SK-N-SH treated with all-trans-retinoic acid at 6 μM for 48 hours (cell line): ENCODE data around the gene NLGN4X.

Source experiments
- ARNTL ChIP-seq: fragments of 450-650 bp; formaldehyde crosslinking; IDR thresholded peaks from 2 replicates; pipeline ENCODE4 v1.5.0; 2020; ENCODE audit warnings: low read depth, mild to moderate bottlenecking, moderate library complexity, borderline replicate concordance
- BACH2 ChIP-seq: fragments of 250-450 bp; sonication (Bioruptor Pico); IDR thresholded peaks from 2 replicates; pipeline ENCODE4 v1.9.0; 2021; ENCODE audit warnings: mild to moderate bottlenecking, borderline replicate concordance
- ESRRG ChIP-seq: fragments of 250-450 bp; sonication (Bioruptor Pico); IDR thresholded peaks from 2 replicates; pipeline ENCODE4 v1.6.1; 2021; ENCODE audit warnings: mild to moderate bottlenecking
- ISL1 ChIP-seq: fragments of 250-450 bp; sonication (Bioruptor Pico); IDR thresholded peaks from 2 replicates; pipeline ENCODE4 v2.1.2; 2022; ENCODE audit warnings: mild to moderate bottlenecking, moderate library complexity
- PPARA ChIP-seq: fragments of 250-450 bp; sonication (Bioruptor Pico); IDR thresholded peaks from 2 replicates; pipeline ENCODE4 v1.5.0; 2020; ENCODE audit warnings: mild to moderate bottlenecking, borderline replicate concordance
- TF ChIP-seq, protein P1 (sequence below): fragments of 250-450 bp; sonication (Bioruptor Pico); IDR thresholded peaks from 2 replicates; pipeline ENCODE4 v1.8.0; 2020; ENCODE audit warnings: mild to moderate bottlenecking, moderate library complexity, borderline replicate concordance

DNA sequence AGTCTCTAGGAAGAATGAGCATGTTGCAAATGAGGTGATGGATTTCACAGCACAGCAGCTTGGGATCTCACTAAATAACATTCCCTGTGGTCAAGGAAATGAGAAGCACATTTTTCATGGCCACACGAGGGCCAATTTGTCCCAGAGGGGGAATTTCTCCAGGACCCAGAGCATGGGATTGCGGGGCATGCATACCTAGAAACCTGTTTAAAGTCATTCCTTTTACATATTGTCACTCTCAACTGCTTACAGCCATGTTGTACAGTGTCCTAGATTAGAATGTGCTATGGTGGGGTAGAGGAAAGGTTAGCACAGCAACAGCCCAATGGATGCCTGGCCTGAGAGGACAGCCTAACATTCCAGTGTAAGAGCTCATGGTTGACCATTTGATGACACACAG lies 37.4 kb upstream of the NLGN4X start:
- TF ChIP-seq, protein P1, sequence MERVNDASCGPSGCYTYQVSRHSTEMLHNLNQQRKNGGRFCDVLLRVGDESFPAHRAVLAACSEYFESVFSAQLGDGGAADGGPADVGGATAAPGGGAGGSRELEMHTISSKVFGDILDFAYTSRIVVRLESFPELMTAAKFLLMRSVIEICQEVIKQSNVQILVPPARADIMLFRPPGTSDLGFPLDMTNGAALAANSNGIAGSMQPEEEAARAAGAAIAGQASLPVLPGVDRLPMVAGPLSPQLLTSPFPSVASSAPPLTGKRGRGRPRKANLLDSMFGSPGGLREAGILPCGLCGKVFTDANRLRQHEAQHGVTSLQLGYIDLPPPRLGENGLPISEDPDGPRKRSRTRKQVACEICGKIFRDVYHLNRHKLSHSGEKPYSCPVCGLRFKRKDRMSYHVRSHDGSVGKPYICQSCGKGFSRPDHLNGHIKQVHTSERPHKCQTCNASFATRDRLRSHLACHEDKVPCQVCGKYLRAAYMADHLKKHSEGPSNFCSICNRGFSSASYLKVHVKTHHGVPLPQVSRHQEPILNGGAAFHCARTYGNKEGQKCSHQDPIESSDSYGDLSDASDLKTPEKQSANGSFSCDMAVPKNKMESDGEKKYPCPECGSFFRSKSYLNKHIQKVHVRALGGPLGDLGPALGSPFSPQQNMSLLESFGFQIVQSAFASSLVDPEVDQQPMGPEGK (CRISPR knock-in tag), result no peak
- TF ChIP-seq PPARA (CRISPR knock-in tag), result no peak
- TF ChIP-seq ARNTL, result no peak
- TF ChIP-seq ISL1 (CRISPR knock-in tag), result no peak
- TF ChIP-seq BACH2, result no peak
- TF ChIP-seq ESRRG, result no peak
